Pancreas (tissue), 10 donors: ENCODE results near the gene AATF. TPM values are rescaled to one million over a fixed set of nuclear protein-coding genes. Genes with fewer than 3 reads are reported as not detected.

ENCODE experiments used
- ATAC-seq, 4 donors: fragments of 200-7000 bp; cut with Tn5 transposase; one replicate each; pipeline versions ENCODE4 v1.8.0 to v1.9.1; 2020; ENCODE audit warnings: mild to moderate bottlenecking in 4 of 4, moderate library complexity in 4 of 4
- DNase-seq, 6 donors: peaks; one replicate each; pipeline ENCODE4 v3.0.0-alpha.2; 2020
- FAIRE-seq: peaks from 2 replicates; lab custom pipeline; 2012; peaks lifted over from hg19 to GRCh38; lab: Jason Lieb, UNC
- H3K27ac ChIP-seq, 4 donors: fragments of 200-600 bp; sonication (generic); 1 replicate in 3 of 4; 2 replicates in 1 of 4; pipeline versions ENCODE4 v1.5.0 to v1.8.0; 2020
- H3K27me3 ChIP-seq, 4 donors: fragments of 200-600 bp; one replicate each; pipeline ENCODE4 v1.8.0; 2021
- H3K36me3 ChIP-seq, 3 donors: fragments of 200-600 bp; sonication (generic) in 1 of 3; one replicate each; pipeline versions ENCODE4 v1.5.0 to v1.8.0; 2020 to 2021
- H3K4me1 ChIP-seq, 3 donors: fragments of 200-600 bp; one replicate each; pipeline ENCODE4 v1.8.0; 2021
- H3K4me3 ChIP-seq, 4 donors: fragments of 200-600 bp; sonication (generic) in 2 of 4; one replicate each; pipeline versions ENCODE4 v1.5.0 to v1.8.0; 2020 to 2021
- H3K9me3 ChIP-seq, 4 donors: fragments of 200-600 bp; one replicate each; pipeline ENCODE4 v1.8.0; 2021
- WGBS, 2 donors: extraction: QIAGEN DNeasy Blood & Tissue Kit; methylation state at CpG; one replicate each; pipeline ENCODE4 v1.1.7; 2013; 5-methylcytosine and 5-hydroxymethylcytosine counted together
- intact Hi-C, 3 donors: fragments of 100-400 bp; cut with DNase I; formaldehyde crosslinking; loops; one replicate each; pipeline versions ENCODE4 v1.11.1 to v1.14.2; 2022
- polyA plus RNA-seq, 2 donors: library from polyadenylated mRNA; stranded (reverse); fragments of 200-250 nt; gene quantifications; one replicate each; pipeline ENCODE4 v1.2.3, GENCODE V29; 2013
- total RNA-seq, 6 donors: library from RNA; stranded (reverse); fragmentation: NEBNext Ultra II Directional in 4 of 6; extraction: Animal tissue kit (Norgen Biotek cat#: 25700) in 4 of 6; gene quantifications; one replicate each; pipeline versions ENCODE4 v1.2.1 to v1.2.4, GENCODE V29; 2021 to 2023
- TF ChIP-seq, protein P1 (sequence below), 4 donors: fragments of 200-600 bp; sonication (generic) in 3 of 4; IDR thresholded peaks; one replicate each; pipeline versions ENCODE4 v1.5.0 to v1.8.0; 2021; ENCODE audit warnings: antibody characterized with exemption in 4 of 4
- donor health status: healthy with polysubstance abuse.
- donor health status: DM: no; HTN: no; CAD: no; lungs with moderate emphysema.
- donor health status: DM: no; HTN: no; CAD: no.
- donor health status: control.
- donor health status: control.
- donor health status: Bipolar disorder and iron deficiency.
- donor health status: DM: yes; HTN: yes; CAD: no.
- donor health status: DM: no; HTN: no; CAD: no.
- donor health status: DM: no; HTN: no; CAD: no.
- donor health status: DM: yes; HTN: yes; CAD: no.

AATF gene
- total and polyA plus RNA-seq, 8 donors: 20.1 to 38.4 (median 28.5) TPM

DNA sequence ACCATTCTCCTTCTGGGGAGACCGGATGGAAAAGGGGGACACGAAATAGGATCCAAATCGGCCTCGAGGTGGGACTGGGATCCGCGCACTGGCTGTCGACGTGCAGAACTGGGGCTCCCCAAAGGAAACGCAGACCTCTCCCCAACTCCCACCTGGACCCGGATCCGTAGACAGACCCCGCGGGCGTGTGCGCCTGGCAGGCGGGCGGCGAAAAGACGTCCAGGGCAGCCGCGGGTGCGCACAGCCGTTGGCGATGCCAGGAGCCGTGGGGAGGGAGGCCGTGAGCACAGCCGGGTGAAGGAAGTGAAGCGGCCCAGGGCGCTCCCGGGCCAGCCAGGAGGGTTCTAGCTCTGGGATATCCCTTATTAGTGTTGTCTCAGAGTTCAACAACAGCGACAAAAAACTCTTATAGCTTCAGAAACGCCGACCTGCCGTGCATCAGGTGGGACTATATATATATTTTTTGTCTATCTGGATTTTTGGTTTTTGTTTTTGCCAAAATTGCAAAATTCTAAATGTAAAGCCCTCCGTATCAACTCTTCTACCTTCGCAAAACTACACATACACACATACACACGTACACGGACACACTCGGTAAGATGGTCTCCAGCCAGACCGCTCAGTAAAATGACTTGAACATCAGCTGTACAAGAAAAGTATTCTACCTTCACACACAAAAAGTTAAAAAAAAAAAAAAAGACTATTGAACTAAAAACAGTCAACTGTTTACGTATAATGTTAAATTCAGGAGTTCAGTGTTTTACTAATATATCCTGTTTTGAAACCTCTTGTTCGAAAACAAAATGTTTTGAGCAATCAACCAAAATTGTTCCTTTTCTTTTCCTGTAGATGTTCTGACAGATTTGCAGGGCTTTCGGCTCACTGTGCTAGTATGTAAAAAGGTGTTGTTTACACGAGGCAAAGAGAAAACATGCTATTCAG, 5.2 kb upstream of the AATF start:
- no peak for FAIRE-seq
- Histone ChIP-seq H3K27me3 (peaks cover 16 to 82% (median 26%) of the 10 kb centered on the region in 4 donors), H3K4me3 (no peak overlapping the region), H3K9me3 (no peaks in the 10 kb centered on the region), H3K36me3 (no peaks in the 10 kb centered on the region), H3K27ac (no peak overlapping the region), H3K4me1 (peaks cover 0 to 4% (median 0%) of the 10 kb centered on the region in 3 donors)
- DNase-seq: no peak
- intact Hi-C loops: no loop called here
- ATAC-seq: no peak
- TF ChIP-seq, protein P1, sequence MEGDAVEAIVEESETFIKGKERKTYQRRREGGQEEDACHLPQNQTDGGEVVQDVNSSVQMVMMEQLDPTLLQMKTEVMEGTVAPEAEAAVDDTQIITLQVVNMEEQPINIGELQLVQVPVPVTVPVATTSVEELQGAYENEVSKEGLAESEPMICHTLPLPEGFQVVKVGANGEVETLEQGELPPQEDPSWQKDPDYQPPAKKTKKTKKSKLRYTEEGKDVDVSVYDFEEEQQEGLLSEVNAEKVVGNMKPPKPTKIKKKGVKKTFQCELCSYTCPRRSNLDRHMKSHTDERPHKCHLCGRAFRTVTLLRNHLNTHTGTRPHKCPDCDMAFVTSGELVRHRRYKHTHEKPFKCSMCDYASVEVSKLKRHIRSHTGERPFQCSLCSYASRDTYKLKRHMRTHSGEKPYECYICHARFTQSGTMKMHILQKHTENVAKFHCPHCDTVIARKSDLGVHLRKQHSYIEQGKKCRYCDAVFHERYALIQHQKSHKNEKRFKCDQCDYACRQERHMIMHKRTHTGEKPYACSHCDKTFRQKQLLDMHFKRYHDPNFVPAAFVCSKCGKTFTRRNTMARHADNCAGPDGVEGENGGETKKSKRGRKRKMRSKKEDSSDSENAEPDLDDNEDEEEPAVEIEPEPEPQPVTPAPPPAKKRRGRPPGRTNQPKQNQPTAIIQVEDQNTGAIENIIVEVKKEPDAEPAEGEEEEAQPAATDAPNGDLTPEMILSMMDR (IDR thresholded peaks at IDR 0.05): no peak
- WGBS, 2 donors: 16 to 20% methylated on average over 44 of the region's 44 CpGs

- H3K9me3 ChIP-seq: no peaks in the 10 kb centered on the region
- 0 to 6% methylated on average over 1 of the region's 1 CpG for WGBS, 2 donors
- DNase-seq (no peak), ATAC-seq (no peak), FAIRE-seq (no peak)
- no peak overlapping the region for H3K4me3 ChIP-seq
- intact Hi-C loops: no loop called here
- TF ChIP-seq, protein P1 (IDR thresholded peaks at IDR 0.05): no peak
- peaks cover 0 to 4% (median 0%) of the 10 kb centered on the region in 3 donors for H3K4me1 ChIP-seq
- H3K27me3 ChIP-seq: peaks cover 11 to 73% (median 26%) of the 10 kb centered on the region in 4 donors
- H3K27ac ChIP-seq: no peak overlapping the region
- H3K36me3 ChIP-seq: no peaks in the 10 kb centered on the region
Observed at GRCh38 chr17:36944553-36944952, 4.2 kb upstream of the AATF start.

DNA sequence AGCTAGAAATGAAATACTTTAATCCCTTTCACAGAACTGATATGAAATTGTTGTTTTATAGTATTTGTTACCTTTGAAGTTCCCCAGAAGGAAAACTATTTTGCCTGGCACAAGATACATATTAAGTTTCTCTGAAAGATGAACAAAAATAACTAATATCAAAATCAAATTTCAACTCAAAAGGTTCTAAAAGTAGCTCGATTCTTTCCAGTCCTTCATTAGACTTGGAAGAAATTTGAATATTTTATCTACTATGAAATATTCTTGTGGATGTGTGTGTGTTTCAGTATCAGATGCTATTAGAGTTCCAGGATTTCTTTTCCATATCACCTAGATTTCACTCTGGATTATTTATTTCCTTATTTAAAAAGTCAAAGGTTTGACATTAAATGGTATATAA, 3.6 kb upstream of the AATF start:
- WGBS, 2 donors: 45 to 48% methylated on average over 1 of the region's 1 CpG
- TF ChIP-seq, protein P1 (IDR thresholded peaks at IDR 0.05): no peak
- H3K9me3 ChIP-seq: no peaks in the 10 kb centered on the region
- no peak for ATAC-seq
- DNase-seq: no peak
- H3K27ac ChIP-seq: no peak overlapping the region
- no peak overlapping the region for H3K4me3 ChIP-seq
- intact Hi-C loops: no loop called here
- FAIRE-seq: no peak
- H3K4me1 ChIP-seq: peaks cover 0 to 8% (median 0%) of the 10 kb centered on the region in 3 donors
- peaks cover 9 to 69% (median 26%) of the 10 kb centered on the region in 4 donors for H3K27me3 ChIP-seq
- H3K36me3 ChIP-seq: no peaks in the 10 kb centered on the region

DNA sequence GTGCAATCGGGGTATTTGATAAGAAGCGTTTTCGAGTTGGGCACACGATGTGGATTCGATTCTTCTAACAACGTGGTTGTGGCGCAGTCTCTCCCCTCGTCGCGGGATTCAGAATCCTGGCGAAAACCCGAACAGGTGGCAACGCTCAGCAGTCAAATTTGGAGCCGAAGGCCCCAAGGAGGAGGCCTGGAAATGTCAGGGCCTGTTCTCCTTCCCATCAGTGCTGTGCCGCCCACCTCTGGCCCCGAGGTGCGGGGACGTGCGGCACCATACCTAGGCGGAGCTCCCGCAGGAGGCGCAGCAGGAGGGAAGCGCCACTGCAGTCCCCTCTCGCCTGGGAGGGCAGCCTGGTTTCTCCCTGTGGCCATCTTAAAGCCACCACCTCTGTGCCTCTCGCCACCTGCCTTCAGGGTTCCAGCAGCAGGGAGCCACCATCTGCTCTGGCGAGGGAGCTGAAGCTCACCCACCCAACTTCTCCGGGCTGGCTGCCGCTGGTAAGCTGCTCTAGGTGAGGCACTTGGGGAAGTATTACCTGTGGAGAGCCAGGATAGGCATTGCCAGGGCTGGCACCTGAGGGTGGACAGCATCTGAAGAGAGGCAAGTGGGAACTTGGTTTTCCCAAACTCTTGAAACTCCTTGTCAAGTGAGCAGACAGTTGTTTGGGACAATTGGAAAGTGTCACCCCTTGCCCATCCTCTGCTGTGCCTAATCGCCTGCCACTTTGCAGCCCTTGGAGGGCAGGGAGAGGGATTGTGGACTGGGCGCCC, 2.6 kb upstream of the AATF start:
- H3K4me1 ChIP-seq: peaks cover 0 to 17% (median 0%) of the 10 kb centered on the region in 3 donors
- TF ChIP-seq, protein P1 (IDR thresholded peaks at IDR 0.05): no peak
- H3K4me3 ChIP-seq: no peak overlapping the region
- DNase-seq (no peak), ATAC-seq (no peak), FAIRE-seq (no peak)
- no peaks in the 10 kb centered on the region for H3K36me3 ChIP-seq
- no peak overlapping the region for H3K27ac ChIP-seq
- no peaks in the 10 kb centered on the region for H3K9me3 ChIP-seq
- intact Hi-C loops: no loop called here
- peaks cover 9 to 59% (median 22%) of the 10 kb centered on the region in 4 donors for H3K27me3 ChIP-seq
- 13 to 15% methylated on average over 29 to 30 of the region's 30 CpGs for WGBS, 2 donors
